RCC 7860 (cell line): Measurements from ENCODE around the gene RPL18.
"Not testable (repeated sequence)": the region's sequence is repeated elsewhere in the genome, so short reads cannot be mapped to it uniquely, and the experiment has no call there.

ENCODE experiments used
- DNase-seq: peaks from one replicate; pipeline ENCODE4 v3.0.0-alpha.2; 2015; ENCODE audit warnings: low spot score
- FAIRE-seq: peaks from 2 replicates; lab custom pipeline; 2012; peaks lifted over from hg19 to GRCh38; lab: Jason Lieb, UNC

Gene RPL18

DNA sequence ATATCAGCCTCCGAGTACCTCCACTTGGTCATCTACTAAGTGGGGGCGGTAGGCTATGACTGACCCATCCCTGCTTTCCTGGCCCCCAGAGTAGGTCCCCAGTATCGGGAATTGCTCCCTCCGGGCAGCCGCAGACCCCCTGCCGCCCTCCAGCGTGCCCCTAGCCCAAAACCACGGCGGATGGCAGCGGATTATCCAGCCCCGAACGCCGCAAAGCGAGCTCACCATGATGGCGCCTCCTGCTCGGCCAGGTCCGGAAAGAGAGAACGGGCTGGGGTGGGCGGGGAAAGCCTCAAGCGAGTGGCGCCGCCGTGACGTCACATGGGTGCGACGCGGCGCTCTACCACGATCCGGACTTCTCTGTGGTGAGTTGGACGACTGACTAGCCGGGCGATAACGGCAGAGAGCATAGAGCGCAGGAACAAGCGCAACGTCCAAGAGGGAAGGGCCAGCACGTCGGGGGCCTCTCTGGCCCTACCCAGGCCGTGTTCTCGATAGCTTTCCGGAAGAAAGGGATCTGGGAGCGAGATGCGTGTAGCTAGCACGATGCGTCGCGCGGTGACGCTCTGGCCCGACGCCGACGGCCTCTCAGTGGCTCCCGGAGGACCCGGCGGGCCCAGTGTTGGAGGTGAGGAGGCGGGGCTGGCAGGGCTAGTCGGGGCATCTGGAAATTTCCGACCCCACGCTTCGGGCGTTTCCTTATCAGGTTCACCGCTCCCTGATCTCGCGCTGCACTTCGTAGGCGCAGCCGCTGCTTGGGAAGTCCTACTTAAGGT lies at the start of gene RPL18, which contains the start of gene SPHK2:
Gene RPL18 (minus strand): TSS at position 263 of the 776 bp plus-strand sequence. CDS start 35 bp downstream, at position 228.
Gene SPHK2 (plus strand): TSS at position 591 of the 776 bp plus-strand sequence. CDS start 1,009 bp downstream, outside the sequence.
- peak; percentile 98 for DNase-seq
- peak; percentile 62 for FAIRE-seq

DNA sequence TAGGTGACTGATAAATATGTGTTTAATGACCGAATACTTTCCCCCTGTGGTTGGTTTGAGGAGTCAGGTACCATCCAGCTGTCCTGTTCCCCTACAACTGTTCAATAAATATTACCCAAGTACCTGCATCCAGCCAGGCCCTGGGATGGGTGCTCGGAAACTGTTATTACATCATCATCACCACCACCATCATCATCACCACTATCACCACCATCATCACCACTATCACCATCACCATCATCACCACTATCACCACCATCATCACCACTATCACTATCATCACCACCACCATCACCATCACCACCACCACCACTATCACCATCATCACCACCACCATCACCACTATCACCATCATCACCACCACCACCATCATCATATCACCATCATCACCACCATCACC lies 49.8 kb upstream of the RPL18 start:
- DNase-seq, result no peak
- no peak for FAIRE-seq

DNA sequence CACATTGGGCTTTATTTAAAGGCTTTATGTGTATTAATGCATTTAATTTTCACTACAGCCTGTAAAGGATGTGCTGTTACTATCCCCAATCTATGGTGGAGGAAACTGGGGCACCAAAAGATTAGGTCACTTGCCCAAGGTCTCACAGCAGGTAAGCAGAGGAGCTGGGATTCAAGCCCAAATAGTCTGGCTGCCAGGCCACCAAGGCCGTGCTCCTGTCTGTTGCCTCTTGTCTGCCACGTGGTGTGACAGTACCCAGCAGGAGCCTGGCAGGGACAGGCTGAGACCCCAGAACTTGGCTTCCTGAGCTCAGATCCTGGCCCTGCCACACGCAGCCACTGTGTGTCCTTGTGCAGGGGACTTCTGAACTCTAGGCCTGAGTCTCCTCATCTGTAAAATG lies 49.4 kb upstream of the RPL18 start:
- FAIRE-seq, result no peak

DNA sequence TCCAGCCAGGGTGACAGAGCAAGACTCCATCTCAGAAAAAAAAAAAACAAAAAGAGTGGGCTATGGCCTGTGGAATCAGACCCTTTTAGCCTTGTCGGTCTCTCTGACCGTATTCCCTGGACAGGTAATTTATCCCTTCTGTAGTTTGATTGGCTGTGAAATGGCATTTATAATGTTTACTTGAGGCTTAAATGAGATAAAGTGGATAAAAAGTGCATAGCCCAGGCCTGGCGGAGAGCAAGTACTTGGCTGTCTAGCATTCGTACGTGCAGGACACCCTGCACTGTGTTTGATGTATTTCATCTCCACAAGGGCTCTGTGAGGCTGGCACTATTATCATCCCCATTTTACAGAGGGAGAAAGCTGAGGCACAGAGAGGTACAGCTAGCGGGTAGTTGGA lies 46.8 kb upstream of the RPL18 start:
- DNase-seq (no peak), FAIRE-seq (no peak)

More for the DNA sequence above, 49.4 kb upstream of the RPL18 start:
- no peak for DNase-seq

DNA sequence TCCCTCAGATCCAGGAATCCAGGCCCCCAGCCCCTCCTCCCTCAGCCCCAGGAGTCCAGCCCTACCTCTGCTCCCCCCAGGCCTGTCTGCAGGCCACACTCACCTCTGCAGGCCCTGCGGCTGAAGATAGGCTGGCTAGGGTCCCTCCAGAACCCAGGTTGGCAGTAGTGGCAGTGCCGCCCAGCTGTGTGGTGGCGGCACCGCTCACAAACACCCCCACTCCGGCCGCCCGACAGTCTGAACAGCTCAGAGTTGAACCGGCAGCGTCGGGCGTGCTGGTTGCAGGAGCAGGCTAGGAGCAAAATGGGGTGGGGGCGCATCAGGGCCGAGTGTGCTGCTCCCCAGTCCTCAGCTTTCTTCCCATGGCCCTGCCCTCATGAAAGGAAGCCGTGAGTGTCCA lies 45.5 kb upstream of the RPL18 start:
- no peak for FAIRE-seq

DNA sequence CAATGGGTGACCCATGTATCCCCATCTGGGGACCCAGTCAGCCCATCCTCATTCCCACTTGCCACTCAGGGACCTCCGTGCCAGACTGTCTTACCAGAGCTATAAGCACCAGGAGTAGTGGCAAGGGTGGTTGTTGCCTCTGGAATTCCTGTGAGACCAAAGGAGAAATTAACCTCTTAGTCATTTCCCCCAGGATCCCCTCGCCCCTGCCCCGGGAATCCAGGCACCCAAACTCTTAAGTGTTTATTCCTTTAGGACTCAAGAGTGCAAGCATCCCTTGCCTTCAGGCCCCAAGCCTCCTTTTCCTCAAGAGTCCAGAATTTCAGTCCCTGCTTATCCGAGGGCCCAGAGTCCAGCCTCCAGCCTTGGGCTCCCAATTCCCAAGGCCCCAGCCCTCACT lies 44.7 kb upstream of the RPL18 start:
- FAIRE-seq, result no peak

More for the DNA sequence above, 45.5 kb upstream of the RPL18 start:
- no peak for DNase-seq

DNA sequence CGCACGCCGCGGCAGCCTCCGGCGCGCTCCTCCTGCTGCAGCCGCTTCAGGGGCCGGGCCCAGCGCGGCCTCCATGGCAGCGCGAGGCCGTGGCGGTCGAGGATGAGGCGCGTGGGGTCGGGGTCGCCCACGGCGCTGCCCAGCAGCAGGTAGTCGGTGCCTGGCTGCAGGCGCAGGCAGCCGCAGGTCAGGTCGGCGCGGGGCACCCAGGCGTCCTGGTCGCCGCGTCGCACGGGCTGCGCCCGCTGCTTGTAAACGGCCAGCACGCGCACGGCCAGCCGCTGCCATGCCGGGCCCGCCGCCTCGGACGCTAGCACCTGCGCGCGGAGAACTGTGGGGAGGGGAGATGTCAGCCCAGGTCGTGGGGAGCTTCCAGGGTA lies 42.7 kb upstream of the RPL18 start:
- FAIRE-seq (no peak), DNase-seq (no peak)

More for the DNA sequence above, 44.7 kb upstream of the RPL18 start:
- no peak for DNase-seq

DNA sequence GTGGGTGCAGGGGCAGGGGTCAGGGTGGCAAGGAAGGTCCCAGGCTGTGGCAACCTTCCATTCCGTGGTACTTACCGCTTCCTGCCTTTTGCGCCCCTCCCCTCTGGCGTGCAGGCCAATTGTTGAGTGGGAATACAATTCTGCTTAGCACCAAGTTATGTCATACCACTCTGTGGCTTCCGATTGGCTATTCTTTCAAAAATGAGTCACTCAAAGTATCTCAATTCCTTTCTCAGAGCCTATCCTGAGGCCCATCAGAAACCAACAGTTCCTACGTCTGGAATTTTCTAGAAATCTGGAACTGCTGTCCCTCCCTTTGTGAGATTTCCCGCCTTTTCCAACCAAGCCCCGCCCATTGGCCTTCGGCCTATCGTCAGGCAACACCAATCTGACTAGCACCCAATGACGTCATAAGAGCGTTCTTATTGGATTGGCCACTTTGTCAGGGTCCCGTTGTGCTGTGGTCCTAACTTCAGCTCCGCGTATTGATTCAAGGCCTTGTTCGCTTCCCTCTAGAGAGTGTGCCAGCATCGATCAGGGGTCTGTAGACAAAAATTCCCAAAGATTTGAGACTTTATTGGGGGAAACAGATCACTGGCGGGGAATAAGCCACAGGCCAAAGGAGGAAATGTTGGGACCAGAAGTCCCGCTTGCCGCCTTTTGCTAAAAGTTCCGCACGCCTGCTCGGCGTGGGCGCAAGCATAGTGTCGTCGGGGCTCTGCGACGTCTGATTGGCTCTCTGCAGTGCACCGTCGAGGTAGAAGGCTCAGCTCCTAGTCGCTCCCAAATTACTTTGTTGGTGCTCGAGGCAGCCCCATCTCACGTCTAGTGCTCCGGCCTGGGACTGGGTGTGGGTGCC lies 42.1 kb upstream of the RPL18 start:
- peak; percentile 52 for FAIRE-seq
- DNase-seq, result peak; percentile 65

DNA sequence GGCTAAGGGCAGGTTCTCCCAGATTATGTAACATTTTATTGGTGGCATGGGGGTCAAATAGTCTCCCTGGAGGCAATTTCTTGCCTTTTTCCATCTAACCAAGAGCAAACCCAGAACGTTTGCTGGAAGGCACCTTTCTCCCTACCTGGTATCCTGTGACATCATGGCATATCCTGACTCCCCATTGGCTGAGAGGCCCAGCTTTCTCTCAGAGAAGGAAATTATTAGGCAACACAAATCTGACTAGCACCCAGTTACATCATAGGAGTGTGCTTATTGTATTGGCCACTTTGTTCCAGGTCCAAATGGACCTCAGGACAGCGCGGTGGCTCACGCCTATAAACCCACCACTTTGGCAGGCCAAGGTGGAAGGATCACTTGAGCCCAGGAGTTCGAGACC lies 40.8 kb upstream of the RPL18 start:
- DNase-seq, result no peak
- FAIRE-seq, result no peak

DNA sequence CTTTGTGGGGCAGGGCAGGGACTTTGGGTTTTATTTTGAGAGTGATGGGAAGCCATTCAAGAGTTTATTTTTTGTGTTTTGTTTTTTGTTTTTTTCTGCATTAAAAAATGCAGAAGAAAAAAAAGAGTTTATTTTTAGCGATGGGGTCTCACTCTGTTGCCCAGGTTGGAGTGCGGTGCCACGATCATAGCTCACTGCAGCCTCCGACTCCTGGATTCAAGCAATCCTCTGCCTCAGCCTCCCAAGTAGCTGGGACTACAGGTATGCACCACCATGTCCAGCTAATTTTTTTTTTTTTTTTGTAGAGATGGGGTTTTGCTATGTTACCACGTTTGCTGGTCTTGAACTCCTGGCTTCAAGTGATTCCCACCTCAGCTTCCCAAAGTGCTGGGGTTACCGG lies 39.5 kb upstream of the RPL18 start:
- FAIRE-seq (no peak), DNase-seq (no peak)

DNA sequence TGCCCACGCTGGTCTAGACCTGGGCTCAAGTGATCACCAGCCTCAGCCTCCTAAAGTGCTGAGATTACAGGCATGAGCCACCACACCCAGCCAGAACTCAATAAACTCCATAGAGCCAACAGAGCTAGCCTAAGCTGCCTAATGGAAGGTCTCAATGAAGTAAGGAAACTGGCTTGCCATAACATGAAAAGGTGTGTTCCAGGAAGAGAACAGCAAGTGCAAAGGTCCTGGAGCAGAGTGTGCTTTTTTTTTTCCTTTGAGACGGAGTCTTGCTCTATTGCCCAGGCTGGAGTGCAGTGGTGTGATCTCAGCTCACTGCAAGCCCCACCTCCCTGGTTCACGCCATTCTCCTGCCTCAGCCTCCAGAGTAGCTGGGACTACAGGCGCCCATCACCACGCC lies 38.9 kb upstream of the RPL18 start:
- FAIRE-seq, DNase-seq: not testable (repeated sequence)

DNA sequence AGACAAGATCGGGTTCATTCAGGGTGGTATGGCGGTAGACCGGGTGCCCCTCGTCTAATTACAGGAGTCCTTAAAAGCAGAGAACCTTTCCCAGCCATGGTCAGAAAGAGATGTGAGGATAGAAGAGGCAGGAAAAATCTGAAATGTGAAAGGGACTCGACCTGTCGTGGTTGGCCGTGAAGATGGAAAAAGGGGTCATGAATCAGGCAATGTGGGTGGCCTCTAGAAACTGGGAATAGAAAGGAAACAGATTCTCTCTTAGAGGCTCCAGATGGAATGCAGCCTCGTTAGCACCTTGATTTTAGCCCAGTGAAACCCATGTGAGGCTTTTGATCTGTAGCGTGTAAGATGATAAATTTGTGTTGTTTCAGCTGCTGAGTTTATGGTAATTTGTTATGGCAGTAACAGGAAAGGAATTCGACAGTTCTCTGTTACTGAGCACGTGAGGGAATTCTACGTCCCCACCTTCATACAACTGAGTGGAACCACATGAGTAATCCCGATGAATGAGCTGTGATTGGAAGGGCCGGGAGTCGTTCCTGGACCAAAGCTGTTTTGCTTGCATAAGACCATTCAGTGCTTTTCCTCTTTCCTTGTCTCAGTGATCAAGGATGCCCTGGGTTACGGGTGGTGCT lies 38.0 kb upstream of the RPL18 start:
- no peak for DNase-seq
- FAIRE-seq, result no peak

DNA sequence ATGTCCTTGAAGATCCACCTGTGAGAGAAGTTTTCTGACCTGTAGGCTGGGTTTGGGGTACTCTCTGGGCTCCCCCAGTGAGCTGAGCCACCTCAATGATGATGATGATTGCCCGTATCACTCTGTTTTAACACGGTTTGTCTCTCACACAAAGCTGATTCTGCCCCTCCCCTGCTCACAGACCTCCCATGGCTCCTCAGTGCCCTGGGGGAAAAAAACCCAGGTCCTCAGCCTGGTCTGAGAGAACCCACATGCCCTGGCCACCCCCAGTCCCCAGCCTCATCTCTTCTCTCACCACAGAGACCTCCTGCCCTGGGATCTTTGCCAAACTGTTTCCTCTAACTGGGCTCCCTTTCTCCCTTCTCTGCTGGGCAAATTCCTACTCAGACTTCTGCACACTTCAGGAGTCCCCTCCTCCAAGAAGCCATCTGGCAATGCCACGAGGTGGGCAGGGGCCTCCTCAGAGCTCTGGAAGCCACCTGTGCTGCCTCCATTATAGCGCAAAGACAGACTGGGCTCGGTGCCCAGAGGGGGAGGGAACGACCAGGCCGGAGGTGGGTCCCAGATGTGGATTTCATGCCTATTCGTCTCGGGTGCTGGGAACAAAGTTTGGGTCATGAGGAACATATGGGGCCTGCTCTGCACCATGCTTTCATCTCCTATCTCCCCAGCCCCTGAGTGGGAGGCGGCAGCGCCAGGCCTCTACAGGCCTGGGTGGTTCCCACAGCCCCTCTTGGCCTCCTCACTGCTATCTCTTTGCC lies 35.5 kb upstream of the RPL18 start:
- DNase-seq (no peak), FAIRE-seq (no peak)

DNA sequence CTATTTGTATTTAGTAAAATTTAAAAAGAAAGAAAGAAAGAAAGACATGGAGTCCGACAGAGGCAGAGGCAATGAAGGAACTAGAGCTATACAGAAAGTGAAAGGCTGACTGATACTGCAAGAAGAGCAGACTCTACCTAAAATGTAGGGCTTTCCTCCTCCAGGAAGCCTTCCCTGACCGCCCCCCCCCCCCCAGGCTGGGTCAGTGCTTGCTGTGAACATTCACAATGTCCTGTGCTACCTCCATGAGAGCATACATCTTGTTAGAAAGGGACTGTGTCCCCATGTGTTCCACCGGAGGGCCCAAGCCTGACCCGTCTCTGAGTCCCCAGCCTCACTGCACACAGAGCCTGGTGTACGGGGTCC lies 32.7 kb upstream of the RPL18 start:
- no peak for DNase-seq
- FAIRE-seq, result no peak

DNA sequence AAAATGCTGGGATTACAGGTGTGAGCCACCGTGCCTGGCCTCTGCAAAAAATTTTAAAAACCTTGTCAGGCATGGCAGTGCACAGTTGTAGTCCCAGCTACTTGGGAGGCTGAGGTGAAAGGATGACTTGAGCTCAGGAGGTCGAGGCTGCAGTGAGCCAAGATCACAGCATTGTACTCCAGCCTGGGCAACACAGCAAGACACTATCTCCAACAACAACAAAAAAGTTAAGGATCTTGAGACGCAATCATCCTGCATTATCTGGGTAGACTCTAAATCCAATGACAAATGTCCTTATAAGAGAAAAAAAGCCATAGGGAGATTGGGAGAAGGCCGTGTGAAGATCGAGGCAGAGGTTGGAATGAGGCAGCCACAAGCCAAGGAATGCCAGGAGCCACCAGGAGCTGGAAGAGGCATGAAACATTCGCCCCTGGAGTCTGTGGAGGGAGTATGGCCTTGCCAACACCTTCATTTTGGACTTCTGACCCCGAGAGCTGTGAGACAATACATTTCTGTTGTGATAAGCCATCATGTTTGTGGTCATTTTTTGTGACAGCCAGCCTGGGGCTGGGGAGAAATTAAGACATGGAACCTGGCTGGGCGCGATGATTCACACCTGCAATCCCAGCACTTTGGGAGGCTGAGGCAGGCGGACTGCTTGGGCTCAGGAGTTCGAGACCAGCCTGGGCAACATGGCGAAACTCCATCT lies 32.1 kb upstream of the RPL18 start:
- DNase-seq, result no peak
- FAIRE-seq, result no peak

DNA sequence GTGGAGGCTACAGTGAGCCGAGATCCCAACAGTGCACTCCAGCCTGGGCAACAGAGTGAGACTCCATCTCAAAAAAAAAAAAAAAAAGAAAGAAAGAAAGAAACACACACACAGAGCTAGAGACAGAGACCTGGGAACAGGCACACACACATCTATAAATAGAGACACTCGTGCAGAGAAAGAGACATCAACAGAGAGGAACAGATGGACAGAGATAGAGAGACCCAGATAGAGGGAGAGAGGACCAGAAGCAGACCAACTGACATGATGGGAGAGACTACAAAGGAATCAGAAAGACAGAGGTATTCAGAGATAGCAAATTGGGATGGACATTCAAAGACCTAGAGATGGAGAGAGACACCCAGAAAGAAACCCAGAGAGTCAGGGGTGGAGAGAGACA lies 29.2 kb upstream of the RPL18 start:
- no peak for FAIRE-seq

DNA sequence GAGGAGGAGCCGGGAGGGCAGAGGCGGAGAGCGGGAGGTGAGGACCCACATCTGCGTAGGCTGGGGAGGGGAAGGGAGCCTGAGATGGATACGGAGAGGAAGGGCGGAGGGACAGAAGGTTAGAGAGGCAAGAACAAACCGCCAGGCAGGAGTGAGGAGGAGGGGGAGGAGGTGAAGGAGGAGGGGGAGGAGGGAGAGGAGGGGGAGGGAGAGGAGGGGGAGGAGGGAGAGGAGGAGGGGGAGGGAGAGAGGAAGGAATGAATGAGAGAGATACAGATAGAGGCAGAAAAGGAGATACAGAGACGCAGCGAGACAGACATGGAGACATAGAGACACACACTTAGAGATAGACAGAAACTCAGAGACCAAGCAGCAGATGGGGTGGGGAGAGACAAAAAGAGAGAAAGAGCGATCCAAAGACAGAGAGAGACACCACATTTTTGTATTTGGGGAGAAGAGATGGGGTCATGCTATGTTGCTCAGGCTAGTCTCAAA lies 27.8 kb upstream of the RPL18 start:
- DNase-seq (no peak), FAIRE-seq (no peak)

More for the DNA sequence above, 29.2 kb upstream of the RPL18 start:
- no peak for DNase-seq

DNA sequence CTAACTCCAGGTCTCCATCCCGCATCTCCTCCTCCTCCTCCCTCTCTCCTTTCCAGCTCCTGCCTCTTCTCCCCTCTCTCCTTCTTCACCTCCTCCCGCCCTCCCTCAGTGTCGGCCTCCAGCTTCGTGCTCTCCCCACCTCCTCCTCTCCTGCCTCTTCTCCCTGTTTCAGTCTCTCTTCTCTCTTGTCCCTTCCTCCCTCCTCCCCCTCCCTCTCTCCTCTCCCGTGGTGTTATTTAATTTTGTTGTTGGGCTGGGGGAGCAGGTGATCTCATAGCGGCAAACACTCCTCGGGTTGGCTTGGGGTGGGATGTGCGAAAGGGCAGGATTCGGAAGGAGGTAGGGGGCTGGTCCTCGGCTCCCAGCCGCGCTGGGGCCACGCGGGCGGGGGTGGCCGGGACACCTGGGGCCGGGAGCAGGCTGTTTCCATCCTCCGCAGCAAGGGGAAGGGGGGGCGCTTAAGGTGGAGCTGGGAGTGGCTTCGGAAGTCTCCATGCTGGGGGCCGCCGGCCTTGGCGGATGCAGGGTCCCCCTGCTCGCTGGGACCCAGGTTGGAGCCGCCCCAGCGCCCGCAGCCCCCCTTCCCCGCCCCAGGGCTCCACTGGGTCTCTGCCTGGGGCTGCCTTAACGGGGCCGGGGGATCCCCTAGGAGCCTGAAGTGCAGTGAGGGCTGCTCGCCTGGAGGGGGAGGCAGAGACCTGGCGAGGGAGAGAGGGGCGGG lies 27.2 kb upstream of the RPL18 start, which contains the start of gene CA11:
Gene CA11 (minus strand): TSS at position 187 of the 721 bp plus-strand sequence. CDS start 555 bp downstream, outside the sequence.
- peak; percentile 16 for DNase-seq
- FAIRE-seq, result no peak

DNA sequence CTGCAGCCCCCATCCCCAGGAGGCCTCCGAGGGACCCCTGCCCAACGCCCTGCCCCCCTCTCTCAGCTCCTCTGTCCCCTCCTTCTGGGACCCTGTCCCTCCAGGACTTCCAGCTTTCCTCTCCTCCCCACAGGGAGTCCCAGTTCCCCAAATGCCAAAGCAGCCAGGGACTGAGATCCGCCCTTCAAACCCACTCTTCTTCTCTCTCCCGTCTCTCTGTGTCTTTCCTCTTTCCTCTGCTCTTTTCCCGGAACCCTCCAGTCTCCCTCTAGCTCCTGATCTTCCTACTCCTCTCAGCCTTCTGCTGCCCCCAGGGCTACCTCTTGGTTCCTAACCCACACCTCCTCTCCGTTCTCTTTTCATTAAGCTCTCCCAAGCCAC lies 26.6 kb upstream of the RPL18 start:
- DNase-seq (no peak), FAIRE-seq (no peak)
